Hepatocyte (in vitro differentiated cells): ENCODE data around the gene TSPAN32. TPM values are rescaled to one million over a fixed set of nuclear protein-coding genes. Genes with fewer than 3 reads are reported as not detected.
A peak's percentile ranks its signal among the peaks of the same experiment; 100 is the strongest.

Experiments used
- DNase-seq: peaks from one replicate; pipeline ENCODE4 v3.0.0-alpha.2; 2016; ENCODE audit warnings: low spot score
- H2AFZ ChIP-seq: fragments of 200-600 bp; sonication (generic); 2 replicates; pipeline ENCODE4 v1.6.0; 2016; ENCODE audit warnings: antibody characterized with exemption, mild to moderate bottlenecking
- H3K27ac ChIP-seq: fragments of 200-600 bp; sonication (generic); 2 replicates; pipeline ENCODE4 v1.5.1; 2016; ENCODE audit warnings: mild to moderate bottlenecking
- H3K27me3 ChIP-seq: fragments of 200-600 bp; sonication (generic); 2 replicates; pipeline ENCODE4 v1.6.1; 2016
- H3K36me3 ChIP-seq: fragments of 200-600 bp; sonication (generic); replicated peaks from 2 replicates; pipeline ENCODE4 v1.5.1; 2016; ENCODE audit warnings: low read depth; ENCODE audit not compliant: insufficient read depth
- H3K4me1 ChIP-seq: fragments of 200-600 bp; sonication (generic); 2 replicates; pipeline ENCODE4 v1.5.1; 2016; ENCODE audit warnings: mild to moderate bottlenecking, moderate library complexity; ENCODE audit not compliant: insufficient read depth
- H3K4me2 ChIP-seq: fragments of 200-600 bp; sonication (generic); 2 replicates; pipeline ENCODE4 v1.6.0; 2016
- H3K4me3 ChIP-seq: fragments of 200-600 bp; sonication (generic); 2 replicates; pipeline ENCODE4 v1.5.1; 2016; ENCODE audit warnings: mild to moderate bottlenecking
- H3K79me2 ChIP-seq: fragments of 200-600 bp; sonication (generic); 2 replicates; pipeline ENCODE4 v1.6.0; 2017; ENCODE audit warnings: mild to moderate bottlenecking
- H3K9me2 ChIP-seq: fragments of 200-600 bp; sonication (generic); replicated peaks from 2 replicates; pipeline ENCODE4 v1.6.0; 2017; ENCODE audit warnings: mild to moderate bottlenecking; ENCODE audit not compliant: insufficient read depth
- H3K9me3 ChIP-seq: fragments of 200-600 bp; sonication (generic); 2 replicates; pipeline ENCODE4 v1.5.1; 2016; ENCODE audit warnings: low read depth, mild to moderate bottlenecking
- H4K20me1 ChIP-seq: fragments of 200-600 bp; sonication (generic); 2 replicates; pipeline ENCODE4 v1.6.0; 2016; ENCODE audit warnings: mild to moderate bottlenecking; ENCODE audit not compliant: insufficient read depth, poor library complexity, severe bottlenecking
- CTCF ChIP-seq: fragments of 200-600 bp; sonication (generic); IDR thresholded peaks from 2 replicates; pipeline ENCODE4 v1.5.1; 2016; ENCODE audit warnings: antibody characterized with exemption, mild to moderate bottlenecking; ENCODE audit not compliant: poor library complexity
- EZH2 ChIP-seq: fragments of 200-600 bp; sonication (generic); IDR thresholded peaks from 2 replicates; pipeline ENCODE4 v1.6.1; 2016; ENCODE audit warnings: antibody characterized with exemption, mild to moderate bottlenecking, borderline replicate concordance
- EZH2phosphoT487 ChIP-seq: fragments of 200-600 bp; sonication (generic); IDR thresholded peaks from one replicate; pipeline ENCODE4 v1.6.1; 2018; ENCODE audit warnings: antibody characterized with exemption, mild to moderate bottlenecking, low read depth, moderate library complexity; ENCODE audit not compliant: unreplicated experiment, severe bottlenecking
- WGBS: methylation state at CpG from one replicate; pipeline ENCODE4 v1.1.6; 2016; ENCODE audit warnings: low lambda C conversion rate; ENCODE audit errors: missing lambda C conversion rate; 5-methylcytosine and 5-hydroxymethylcytosine counted together
- polyA plus RNA-seq: library from polyadenylated mRNA; unstranded; fragments of >200 nt; fragmentation: Nextera tagmentation; extraction: Ambion mirVana; gene quantifications from 2 replicates; pipeline ENCODE4 v1.2.1, GENCODE V29; 2016
- total RNA-seq: library from RNA; depleted of rRNA; stranded (reverse); fragments of >200 nt; gene quantifications from 2 replicates; pipeline ENCODE4 v1.2.3, GENCODE V29; 2014

The TSPAN32 gene
- total RNA-seq (1.5 and 5.0 TPM in 2 replicates), polyA plus RNA-seq (4.8 and 7.0 TPM in 2 replicates)

- 88% methylated on average over 10 of the region's 16 CpGs for WGBS
- Histone ChIP-seq H3K9me3 (no peaks in the 10 kb centered on the region), H3K4me1 (peaks cover 56% of the 10 kb centered on the region), H3K4me2 (peak within 1 kb of the TSS; percentile 70), H3K4me3 (no peak within 1 kb of the TSS), H3K9me2 (no peaks in the 10 kb centered on the region), H2AFZ (no peak within 1 kb of the TSS), H4K20me1 (no peaks in the 10 kb centered on the region), H3K27ac (peak within 1 kb of the TSS; percentile 99), H3K27me3 (no peaks in the 10 kb centered on the region), H3K79me2 (no peaks in the 10 kb centered on the region), H3K36me3 (no peaks in the 10 kb centered on the region)
- DNase-seq = peak; percentile 44
- no peak for TF ChIP-seq EZH2
- no peak for TF ChIP-seq EZH2phosphoT487
Observed at GRCh38 chr11:2301631-2302305, at the start of gene TSPAN32, which contains the start of gene C11orf21. TSS of gene TSPAN32 (plus strand) at chr11:2302013. CDS start at chr11:2302150, 137 bp downstream. TSS of gene C11orf21 (minus strand) at chr11:2301918. CDS start at chr11:2301808, 110 bp downstream.

DNA sequence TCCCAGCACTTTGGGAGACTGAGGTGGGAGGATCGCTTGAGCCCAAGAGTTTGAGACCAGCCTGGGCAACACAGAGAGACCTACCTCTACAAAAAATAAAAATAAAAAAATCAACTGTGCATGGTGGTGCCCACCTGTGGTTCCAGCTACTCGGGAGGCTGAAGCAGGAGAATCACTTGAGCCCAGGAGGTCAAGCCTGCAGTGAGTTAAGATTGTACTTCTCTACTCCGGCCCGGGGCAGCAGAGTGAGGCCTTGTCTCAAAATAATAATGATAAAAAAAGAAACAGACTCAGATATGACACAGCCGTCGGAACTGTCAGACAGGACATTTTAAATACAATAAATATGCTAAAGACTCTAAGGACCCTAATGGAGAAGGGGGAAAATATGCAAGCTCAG is 49.8 kb upstream of the TSPAN32 start:
- no peaks in the 10 kb centered on the region for H4K20me1 ChIP-seq
- no peaks in the 10 kb centered on the region for H3K4me1 ChIP-seq
- no peak overlapping the region for H2AFZ ChIP-seq
- H3K4me3 ChIP-seq = no peak overlapping the region
- no peaks in the 10 kb centered on the region for H3K36me3 ChIP-seq
- no peaks in the 10 kb centered on the region for H3K79me2 ChIP-seq
- no peak overlapping the region for H3K27ac ChIP-seq
- H3K9me3 ChIP-seq = no peaks in the 10 kb centered on the region
- DNase-seq = no peak
- TF ChIP-seq EZH2phosphoT487 = no peak
- TF ChIP-seq CTCF = no peak
- TF ChIP-seq EZH2 = no peak
- H3K9me2 ChIP-seq = no peaks in the 10 kb centered on the region
- WGBS = 91% methylated on average over 6 of the region's 6 CpGs
- H3K27me3 ChIP-seq = no peaks in the 10 kb centered on the region
- no peak overlapping the region for H3K4me2 ChIP-seq

- 92% methylated on average over 14 of the region's 14 CpGs for whole genome bisulfite sequencing
- H3K9me3 ChIP-seq = no peaks in the 10 kb centered on the region
- TF ChIP-seq EZH2phosphoT487 (no peak), EZH2 (no peak), CTCF (no peak)
- no peak overlapping the region for H2AFZ ChIP-seq
- no peaks in the 10 kb centered on the region for H3K27me3 ChIP-seq
- no peaks in the 10 kb centered on the region for H3K36me3 ChIP-seq
- no peak overlapping the region for H3K4me2 ChIP-seq
- no peaks in the 10 kb centered on the region for H3K9me2 ChIP-seq
- H4K20me1 ChIP-seq = no peaks in the 10 kb centered on the region
- DNase-seq = peak; percentile 3
- no peaks in the 10 kb centered on the region for H3K4me1 ChIP-seq
- H3K27ac ChIP-seq = no peak overlapping the region
- no peak overlapping the region for H3K4me3 ChIP-seq
- H3K79me2 ChIP-seq = no peaks in the 10 kb centered on the region
Observed at GRCh38 chr11:2256293-2256913, 45.4 kb upstream of the TSPAN32 start.
